B cell (primary cell): ENCODE results near the gene TMEM250. TPM values are rescaled to one million over a fixed set of nuclear protein-coding genes. Genes with fewer than 3 reads are reported as not detected.

Source experiments
- ATAC-seq: fragments of 200-7000 bp; cut with Tn5 transposase; one replicate; pipeline ENCODE4 v1.10.0; 2021; ENCODE audit warnings: low read depth, mild to moderate bottlenecking, moderate number of reproducible peaks, moderate library complexity
- CTCF ChIA-PET: fragments of 350-600 bp; sonication (Branson Sonifier 250); formaldehyde crosslinking; loops from one replicate; lab custom pipeline; 2021; ENCODE audit warnings: antibody characterized with exemption, inconsistent platforms; lab: Charles Lee
- POLR2A ChIA-PET: fragments of 350-600 bp; sonication (Branson Sonifier 250); formaldehyde crosslinking; loops from one replicate; lab custom pipeline; 2021; ENCODE audit warnings: antibody characterized with exemption; lab: Charles Lee
- DNase-seq: peaks from one replicate; pipeline ENCODE4 v3.0.0; 2013
- H2AFZ ChIP-seq: 2 replicates; pipeline ENCODE4 v1.6.1; 2012; ENCODE audit warnings: mild to moderate bottlenecking, low read depth, low read length; ENCODE audit not compliant: insufficient read depth, poor library complexity, severe bottlenecking
- H3K27ac ChIP-seq, 2 donors: 1 replicate in 1 of 2; 2 replicates in 1 of 2; pipeline ENCODE4 v1.5.1; 2012 to 2013; ENCODE audit warnings: low read length in 2 of 2, mild to moderate bottlenecking in 2 of 2, moderate library complexity in 1 of 2
- H3K27me3 ChIP-seq, 4 experiments: fragments of 200-600 bp in 1 of 4; sonication (generic) in 1 of 4; replicated peaks in 1 of 4; 1 replicate in 2 of 4; 2 replicates in 2 of 4; pipeline versions ENCODE4 v1.6.1 to v1.7.0; 2013 to 2016; ENCODE audit warnings: low read length in 3 of 4, mild to moderate bottlenecking in 2 of 4, mixed read lengths in 1 of 4, moderate library complexity in 1 of 4; ENCODE audit not compliant: insufficient read depth in 4 of 4, control insufficient read depth in 3 of 4; ENCODE audit errors: control extremely low read depth in 1 of 4
- H3K36me3 ChIP-seq, 2 experiments: replicated peaks in 1 of 2; 1 replicate in 1 of 2; 2 replicates in 1 of 2; pipeline versions ENCODE4 v1.6.1 to v1.7.1; 2013; ENCODE audit warnings: low read length in 1 of 2; ENCODE audit not compliant: insufficient read depth in 2 of 2, control insufficient read depth in 1 of 2; ENCODE audit errors: control extremely low read depth in 1 of 2, extremely low read depth in 1 of 2
- H3K4me1 ChIP-seq, 2 donors: fragments of 200-600 bp in 1 of 2; sonication (generic) in 1 of 2; 1 replicate in 1 of 2; 2 replicates in 1 of 2; pipeline versions ENCODE4 v1.5.1 to v1.6.1; 2013 to 2017; ENCODE audit warnings: low read length in 2 of 2; ENCODE audit not compliant: control insufficient read depth in 2 of 2, insufficient read depth in 2 of 2
- H3K4me2 ChIP-seq: replicated peaks from 2 replicates; pipeline ENCODE3; 2012; ENCODE audit warnings: mild to moderate bottlenecking, low read depth, low read length; ENCODE audit not compliant: poor library complexity, severe bottlenecking
- H3K4me3 ChIP-seq, 5 experiments: fragments of 200-600 bp in 1 of 5; sonication (generic) in 1 of 5; 1 replicate in 3 of 5; 2 replicates in 2 of 5; pipeline versions ENCODE4 v1.5.1 to v1.7.0; 2011 to 2016; ENCODE audit warnings: low read length in 4 of 5, mild to moderate bottlenecking in 4 of 5, low read depth in 2 of 5, control low read depth in 1 of 5, moderate library complexity in 1 of 5; ENCODE audit not compliant: insufficient read depth in 1 of 5; ENCODE audit errors: control extremely low read depth in 1 of 5, extremely low read depth in 1 of 5
- H3K79me2 ChIP-seq: fragments of 200-600 bp; sonication (generic); one replicate; pipeline ENCODE4 v1.6.0; 2016; ENCODE audit warnings: low read length; ENCODE audit not compliant: control insufficient read depth, insufficient read depth
- H3K9ac ChIP-seq: fragments of 200-600 bp; sonication (generic); 2 replicates; pipeline ENCODE4 v1.6.1; 2017; ENCODE audit warnings: mild to moderate bottlenecking, low read length, moderate library complexity
- H3K9me3 ChIP-seq, 3 donors: one replicate each; pipeline versions ENCODE4 v1.6.1 to v1.7.1; 2013; ENCODE audit warnings: low read length in 2 of 3; ENCODE audit not compliant: control insufficient read depth in 2 of 3, insufficient read depth in 1 of 3; ENCODE audit errors: control extremely low read depth in 1 of 3
- H4K20me1 ChIP-seq: 2 replicates; pipeline ENCODE4 v1.6.0; 2012; ENCODE audit warnings: mild to moderate bottlenecking, low read length; ENCODE audit not compliant: insufficient read depth, control insufficient read depth, poor library complexity, severe bottlenecking
- H3K27ac Mint-ChIP-seq: one replicate; pipeline ENCODE4 v1.8.0; 2021; ENCODE audit warnings: mixed read lengths
- H3K27me3 Mint-ChIP-seq: one replicate; pipeline ENCODE4 v1.8.0; 2021; ENCODE audit warnings: mixed read lengths
- H3K4me1 Mint-ChIP-seq: one replicate; pipeline ENCODE4 v1.8.0; 2021; ENCODE audit warnings: mixed read lengths
- H3K4me3 Mint-ChIP-seq: one replicate; pipeline ENCODE4 v1.8.0; 2021; ENCODE audit warnings: mixed read lengths
- H3K9me3 Mint-ChIP-seq: one replicate; pipeline ENCODE4 v1.8.0; 2022; ENCODE audit warnings: mixed read lengths; ENCODE audit not compliant: insufficient read depth
- CTCF ChIP-seq: fragments of 200-600 bp; IDR thresholded peaks from one replicate; pipeline ENCODE4 v1.8.0; 2022; ENCODE audit warnings: antibody characterized with exemption, mild to moderate bottlenecking
- EZH2 ChIP-seq: IDR thresholded peaks from 2 replicates; pipeline ENCODE4 v1.6.1; 2012; ENCODE audit warnings: borderline replicate concordance, low read depth, mild to moderate bottlenecking, moderate library complexity, low read length; ENCODE audit not compliant: insufficient read depth, poor library complexity, severe bottlenecking
- WGBS: methylation state at CpG from one replicate; pipeline ENCODE4 v1.1.5; 2013; ENCODE audit warnings: missing lambda C conversion rate; ENCODE audit not compliant: insufficient coverage; 5-methylcytosine and 5-hydroxymethylcytosine counted together
- intact Hi-C: fragments of 100-400 bp; cut with micrococcal nuclease; formaldehyde crosslinking; loops from one replicate; pipeline ENCODE4 v1.10.0; 2022
- polyA plus RNA-seq: library from polyadenylated mRNA; depleted of rRNA; stranded (reverse); fragments of >200 nt; gene quantifications from 2 replicates; pipeline ENCODE4 v1.2.3, GENCODE V29; 2012
- total RNA-seq, 2 donors: library from RNA; stranded (reverse); fragments of 120-200 nt in 1 of 2; gene quantifications; 1 replicate in 1 of 2; 2 replicates in 1 of 2; pipeline versions ENCODE4 v1.2.3 to v1.2.4, GENCODE V29; 2013 to 2022

TMEM250 gene
- total and polyA plus RNA-seq, 2 donors (not counting 1 experiment from before 2014, with no cell fraction given), result 11.1 to 29.6 TPM

- Histone ChIP-seq H3K36me3 (no peaks in the 10 kb centered on the region), H3K27me3 (peaks cover 0 to 21% (median 3%) of the 10 kb centered on the region in 4 experiments), H4K20me1 (no peaks in the 10 kb centered on the region), H2AFZ (no peak overlapping the region), H3K79me2 (no peaks in the 10 kb centered on the region), H3K4me3 (no peak overlapping the region), H3K9me3 (peaks cover 0 to under 1% (median 0%) of the 10 kb centered on the region in 3 donors), H3K9ac (no peak overlapping the region), H3K4me1 (peaks cover 0 to 1% of the 10 kb centered on the region in 2 donors), H3K27ac (no peak overlapping the region), H3K4me2 (no peak overlapping the region)
- CTCF ChIA-PET, result no interaction called here
- Mint-ChIP-seq H3K4me1 (peaks cover 6% of the 10 kb centered on the region), H3K4me3 (no peak overlapping the region), H3K27ac (no peak overlapping the region), H3K27me3 (peaks cover 16% of the 10 kb centered on the region), H3K9me3 (no peaks in the 10 kb centered on the region)
- intact Hi-C loops, result no loop called here
- no peak for TF ChIP-seq EZH2
- no peak for TF ChIP-seq CTCF
- ATAC-seq, result no peak
- 80% methylated on average over 20 of the region's 30 CpGs for WGBS
- no peak for DNase-seq
- POLR2A ChIA-PET, result no interaction called here
Measured at GRCh38 chr9:136100700-136101614, 17.7 kb downstream of the TMEM250 start.

- ChIA-PET POLR2A (no interaction called here), CTCF (no interaction called here)
- Mint-ChIP-seq H3K27ac (no peak overlapping the region), H3K9me3 (no peaks in the 10 kb centered on the region), H3K4me1 (no peaks in the 10 kb centered on the region), H3K4me3 (no peak overlapping the region), H3K27me3 (peaks cover 16% of the 10 kb centered on the region)
- no peak overlapping the region for H3K4me2 ChIP-seq
- peaks cover 0 to 24% (median 5%) of the 10 kb centered on the region in 4 experiments for H3K27me3 ChIP-seq
- ATAC-seq (no peak), DNase-seq (no peak)
- H3K9ac ChIP-seq, result no peak overlapping the region
- peaks cover 0 to 3% (median 0%) of the 10 kb centered on the region in 3 donors for H3K9me3 ChIP-seq
- no peaks in the 10 kb centered on the region for H3K36me3 ChIP-seq
- no peak overlapping the region for H3K4me3 ChIP-seq
- intact Hi-C loops, result no loop called here
- H3K4me1 ChIP-seq, result peaks cover 3 to 5% of the 10 kb centered on the region in 2 donors
- no peak for TF ChIP-seq EZH2
- no peak for TF ChIP-seq CTCF
- H3K79me2 ChIP-seq, result no peaks in the 10 kb centered on the region
- no CpG with 5 or more reads among the region's 25 CpGs for WGBS
- no peaks in the 10 kb centered on the region for H4K20me1 ChIP-seq
- no peak overlapping the region for H3K27ac ChIP-seq
- H2AFZ ChIP-seq, result no peak overlapping the region
Measured at GRCh38 chr9:136099542-136099941, 19.1 kb downstream of the TMEM250 start.
